RWPE1 (cell line): Measurements from ENCODE around the gene PROM2.

Experiments used
- CTCF ChIA-PET: fragments of 350-600 bp; sonication (Branson Sonifier 250); formaldehyde crosslinking; extraction: SDS; loops from one replicate; lab custom pipeline; 2021; lab: Yijun Ruan, JAX
- POLR2A ChIA-PET: fragments of 400-600 bp; formaldehyde crosslinking; extraction: SDS; loops from one replicate; lab custom pipeline; 2020; ENCODE audit warnings: antibody characterized with exemption; ENCODE audit not compliant: low non-redundant PET; lab: Yijun Ruan, JAX
- DNase-seq: peaks from one replicate; pipeline ENCODE4 v3.0.0; 2012; ENCODE audit warnings: low spot score
- H3K27ac ChIP-seq: fragments of 450-650 bp; 2 replicates; pipeline ENCODE4 v1.5.1; 2017
- CTCF ChIP-seq: fragments of 450-650 bp; conservative IDR thresholded peaks from 2 replicates; pipeline ENCODE4 v1.5.1; 2017; ENCODE audit warnings: low read depth, mild to moderate bottlenecking

PROM2 gene

GRCh38 chr2:95281071-95281470 lies 6.8 kb downstream of the PROM2 start:
- no peak for DNase-seq
- POLR2A ChIA-PET: interaction anchor here (0.6 kb wide), 1 partner anchor 117 kb away, joined by 3 read pairs; no protein-coding TSS in a partner anchor
- H3K27ac ChIP-seq: peak overlapping the region; percentile 32; the same call in 1 of the 2 replicates
- TF ChIP-seq CTCF: no peak
- CTCF ChIA-PET: no interaction called here

GRCh38 chr2:95281786-95282185 lies 7.5 kb downstream of the PROM2 start:
- H3K27ac ChIP-seq: peak overlapping the region; percentile 34; the same call in 1 of the 2 replicates
- no peak for DNase-seq
- no peak for TF ChIP-seq CTCF
- ChIA-PET CTCF (no interaction called here), POLR2A (no interaction called here)

- ChIA-PET POLR2A (no interaction called here), CTCF (no interaction called here)
- H3K27ac ChIP-seq: peak overlapping the region; percentile 34; the same call in 1 of the 2 replicates
- no peak for TF ChIP-seq CTCF
- DNase-seq: no peak
Measured at GRCh38 chr2:95282458-95282857, 8.2 kb downstream of the PROM2 start.

GRCh38 chr2:95283562-95283961 lies 9.3 kb downstream of the PROM2 start:
- CTCF ChIA-PET: interaction anchor here (1.0 kb wide), 1 partner anchor 51 kb away, joined by 5 read pairs; no protein-coding TSS in a partner anchor

GRCh38 chr2:95284886-95285541 lies 10.8 kb downstream of the PROM2 start:
- CTCF ChIA-PET: no interaction called here
- H3K27ac ChIP-seq: no peak overlapping the region
- DNase-seq: no peak
- POLR2A ChIA-PET: no interaction called here
- no peak for TF ChIP-seq CTCF

More at GRCh38 chr2:95283562-95283961, 9.3 kb downstream of the PROM2 start:
- POLR2A ChIA-PET: interaction anchor here (0.6 kb wide), 1 partner anchor 43 kb away, joined by 4 read pairs; no protein-coding TSS in a partner anchor
- no peak for TF ChIP-seq CTCF
- no peak for DNase-seq
- H3K27ac ChIP-seq: no peak overlapping the region

- POLR2A ChIA-PET: no interaction called here
- no peak for DNase-seq
- TF ChIP-seq CTCF: no peak
- CTCF ChIA-PET: no interaction called here
- no peak overlapping the region for H3K27ac ChIP-seq
Measured at GRCh38 chr2:95285542-95285932, 11.3 kb downstream of the PROM2 start.
